ENCODE measurements around the gene PLPP3. TPM values are rescaled to one million over a fixed set of nuclear protein-coding genes. Genes with fewer than 3 reads are reported as not detected.
"Not testable (repeated sequence)": the region's sequence is repeated elsewhere in the genome, so short reads cannot be mapped to it uniquely, and the experiment has no call there.

The PLPP3 gene
- total RNA-seq: not detected

DNA sequence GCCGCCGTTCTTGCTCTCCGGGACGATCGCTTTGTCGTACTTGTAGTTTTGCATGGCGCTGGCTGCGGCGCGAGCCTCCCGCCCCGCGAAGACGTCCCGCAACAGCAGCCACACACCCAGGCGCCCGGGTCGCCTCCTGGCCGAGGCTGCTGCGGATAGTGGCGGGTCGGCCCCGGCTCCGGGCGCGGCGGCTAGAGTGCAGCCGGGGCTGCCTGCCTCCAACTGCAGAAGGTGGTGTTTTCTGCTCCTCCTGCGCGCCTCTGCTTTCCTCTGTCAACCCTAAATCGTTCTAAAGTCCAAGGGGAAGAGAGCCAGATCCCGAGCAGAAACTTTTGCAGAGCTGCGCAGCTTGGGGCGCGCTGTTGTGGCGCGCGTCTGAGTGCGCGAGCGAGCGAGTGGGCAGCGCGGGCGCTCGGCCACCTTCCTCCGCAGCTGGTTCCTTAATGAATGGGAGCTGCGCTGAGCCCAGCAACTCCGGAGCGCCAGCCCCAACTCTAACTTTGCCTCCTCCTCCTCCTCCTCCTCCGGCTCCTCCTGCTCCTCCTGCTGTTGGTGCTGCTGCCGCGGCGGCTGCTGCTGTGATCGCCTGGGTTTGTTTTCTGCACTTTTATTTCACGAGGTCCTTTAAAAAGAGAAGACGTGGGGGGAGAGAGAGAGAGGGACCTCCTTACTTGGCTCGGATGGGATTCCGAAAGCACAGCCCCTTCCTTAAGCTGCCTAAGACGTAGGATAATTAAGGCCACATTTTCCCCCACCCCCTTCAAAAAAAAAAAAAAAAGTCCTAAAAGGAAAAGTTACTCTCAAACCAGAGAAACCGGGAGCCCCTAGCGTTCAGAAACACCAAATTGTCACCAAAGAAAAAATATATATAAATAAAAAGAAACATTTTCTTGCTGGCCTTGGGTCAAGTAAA lies at the start of gene PLPP3:
Gene PLPP3, minus strand, starts transcription at position 601 of the 913 bp plus-strand sequence. Its CDS starts 547 bp downstream, at position 54.
- Mint-ChIP-seq H3K27me3 (peaks cover 44% of the 10 kb centered on the region), H3K4me1 (no peaks in the 10 kb centered on the region), H3K27ac (no peak within 1 kb of the TSS), H3K9me3 (no peaks in the 10 kb centered on the region), H3K4me3 (peak within 1 kb of the TSS; percentile 73), H3K36me3 (ENCODE audit: low read depth) (no peaks in the 10 kb centered on the region)
- peak; percentile 26 for ATAC-seq (replicated peaks)

DNA sequence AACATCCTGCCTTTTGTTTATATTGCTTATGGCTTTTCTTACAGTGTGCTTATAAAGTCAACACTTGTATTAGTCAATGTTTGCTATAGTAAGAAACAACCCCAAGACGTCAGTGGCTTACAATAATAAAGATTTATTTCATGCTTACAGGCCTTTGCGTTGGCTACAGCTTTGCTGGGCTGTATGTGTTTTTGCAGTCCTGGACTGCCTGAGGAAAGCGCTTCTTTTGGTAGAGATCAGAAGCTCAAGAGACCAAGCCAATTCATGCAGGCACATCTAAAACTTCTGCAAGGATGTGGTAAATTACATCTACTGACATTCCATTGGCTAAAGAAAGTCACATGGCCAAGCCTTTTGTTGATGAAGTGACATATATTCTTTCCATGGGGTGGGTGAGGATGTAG lies 48.3 kb upstream of the PLPP3 start:
- ATAC-seq (replicated peaks): no peak
- Mint-ChIP-seq H3K36me3 (ENCODE audit: low read depth) (no peaks in the 10 kb centered on the region), H3K27me3 (peaks cover 21% of the 10 kb centered on the region), H3K9me3 (no peaks in the 10 kb centered on the region), H3K4me3 (no peak overlapping the region), H3K27ac (no peak overlapping the region), H3K4me1 (no peaks in the 10 kb centered on the region)

DNA sequence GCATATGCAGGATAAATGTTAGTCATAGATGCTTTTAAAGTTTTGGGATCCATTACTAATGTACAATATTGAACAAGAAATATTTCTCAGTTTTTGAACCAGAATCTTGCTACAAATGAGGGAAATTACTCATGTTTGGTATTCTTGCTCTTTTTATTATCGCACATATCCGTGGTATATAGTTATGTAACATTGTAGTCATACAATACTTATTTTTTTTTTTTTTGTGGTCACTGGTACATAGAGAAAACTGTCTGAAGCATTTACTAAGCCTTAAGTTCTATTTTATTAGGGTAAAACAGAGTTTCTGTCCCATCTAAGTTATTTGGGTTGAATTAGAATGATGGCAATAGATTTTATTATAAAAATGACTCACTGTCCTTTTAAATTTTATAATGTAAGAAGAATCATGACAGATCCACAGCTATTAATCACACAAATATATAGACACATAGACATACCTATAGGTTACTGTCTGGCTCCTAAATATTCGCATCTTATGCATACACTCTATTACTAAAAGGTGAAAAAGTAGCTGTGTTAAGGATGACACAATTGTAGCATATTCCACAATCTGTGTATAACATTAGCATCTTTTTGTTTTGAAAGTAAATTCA lies 47.8 kb upstream of the PLPP3 start:
- Mint-ChIP-seq H3K27ac (no peak overlapping the region), H3K27me3 (peaks cover 21% of the 10 kb centered on the region), H3K9me3 (no peaks in the 10 kb centered on the region), H3K4me3 (no peak overlapping the region), H3K36me3 (ENCODE audit: low read depth) (no peaks in the 10 kb centered on the region), H3K4me1 (no peaks in the 10 kb centered on the region)
- no peak for ATAC-seq (replicated peaks)

DNA sequence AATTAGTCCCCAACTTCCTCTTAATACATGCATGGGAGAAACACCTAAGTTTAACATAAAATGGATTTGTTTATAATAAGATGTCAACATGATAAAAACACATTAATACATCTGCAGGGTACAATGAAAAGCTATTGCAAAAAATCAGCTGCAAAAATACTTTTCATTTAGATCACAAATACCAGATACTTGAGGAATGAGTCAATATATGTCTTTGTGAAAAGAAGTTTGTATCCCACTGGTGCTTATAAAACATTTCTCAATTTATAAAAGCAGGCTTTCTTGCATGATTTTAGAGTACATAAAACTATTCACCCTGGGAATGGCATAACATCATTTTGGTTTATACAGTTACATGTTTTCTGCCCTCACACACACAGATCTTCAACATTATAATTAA lies 47.2 kb upstream of the PLPP3 start:
- Mint-ChIP-seq H3K4me3 (no peak overlapping the region), H3K27me3 (peaks cover 25% of the 10 kb centered on the region), H3K9me3 (no peaks in the 10 kb centered on the region), H3K36me3 (ENCODE audit: low read depth) (no peaks in the 10 kb centered on the region), H3K4me1 (no peaks in the 10 kb centered on the region), H3K27ac (no peak overlapping the region)
- ATAC-seq (replicated peaks): no peak

DNA sequence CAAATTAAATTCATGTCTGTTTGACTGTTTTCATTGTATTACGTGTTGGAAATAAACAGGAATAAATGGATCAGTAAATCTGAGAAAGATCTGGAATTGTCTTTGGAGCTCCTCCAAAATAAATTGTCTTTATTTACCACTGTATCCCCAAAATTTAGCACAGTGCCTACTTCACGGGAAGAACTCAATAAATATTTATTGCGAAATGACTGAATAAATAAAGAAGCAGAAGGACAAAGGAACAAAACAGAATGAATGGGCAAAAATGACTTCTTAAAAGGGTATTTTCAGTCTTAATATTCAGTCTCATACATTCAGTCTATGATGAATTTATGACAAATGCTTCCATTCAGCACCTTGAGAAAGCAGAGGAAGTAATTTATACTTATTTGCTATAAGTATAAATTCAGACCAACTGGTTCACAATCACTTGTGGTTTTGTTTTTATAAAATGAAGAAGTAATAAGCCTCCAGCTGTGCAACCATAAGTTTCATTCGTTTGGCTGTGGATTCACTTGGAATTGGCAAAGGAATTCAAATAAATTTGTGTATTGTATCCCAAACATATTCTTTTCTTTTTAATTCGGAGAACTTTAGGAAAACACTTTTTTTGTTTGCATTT lies 46.6 kb upstream of the PLPP3 start:
- no peaks in the 10 kb centered on the region for H3K9me3 Mint-ChIP-seq
- H3K4me3 Mint-ChIP-seq: no peak overlapping the region
- H3K36me3 Mint-ChIP-seq (ENCODE audit: low read depth): no peaks in the 10 kb centered on the region
- peaks cover 25% of the 10 kb centered on the region for H3K27me3 Mint-ChIP-seq
- H3K27ac Mint-ChIP-seq: no peak overlapping the region
- no peak for ATAC-seq (replicated peaks)
- no peaks in the 10 kb centered on the region for H3K4me1 Mint-ChIP-seq

DNA sequence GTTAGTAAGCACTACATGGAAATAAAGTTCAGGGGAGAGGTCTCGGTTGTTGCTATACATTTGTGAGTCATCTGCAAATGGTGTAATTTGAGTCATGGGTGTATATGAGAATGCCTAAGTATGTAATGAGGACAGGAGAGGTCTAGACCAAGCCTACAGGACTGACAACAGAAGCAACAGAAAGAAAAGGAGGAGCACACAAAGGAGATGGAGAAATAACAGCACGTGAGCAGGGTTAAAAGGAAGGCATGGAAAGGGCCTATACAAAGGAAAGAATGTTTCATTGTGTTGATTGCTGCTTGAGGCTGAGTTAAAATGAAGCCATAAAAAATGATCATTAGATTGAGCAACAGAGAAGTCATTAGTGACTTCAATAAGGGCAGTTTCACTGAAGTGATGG lies 37.8 kb upstream of the PLPP3 start:
- Mint-ChIP-seq H3K4me3 (no peak overlapping the region), H3K27me3 (peaks cover 4% of the 10 kb centered on the region), H3K36me3 (ENCODE audit: low read depth) (no peaks in the 10 kb centered on the region)

DNA sequence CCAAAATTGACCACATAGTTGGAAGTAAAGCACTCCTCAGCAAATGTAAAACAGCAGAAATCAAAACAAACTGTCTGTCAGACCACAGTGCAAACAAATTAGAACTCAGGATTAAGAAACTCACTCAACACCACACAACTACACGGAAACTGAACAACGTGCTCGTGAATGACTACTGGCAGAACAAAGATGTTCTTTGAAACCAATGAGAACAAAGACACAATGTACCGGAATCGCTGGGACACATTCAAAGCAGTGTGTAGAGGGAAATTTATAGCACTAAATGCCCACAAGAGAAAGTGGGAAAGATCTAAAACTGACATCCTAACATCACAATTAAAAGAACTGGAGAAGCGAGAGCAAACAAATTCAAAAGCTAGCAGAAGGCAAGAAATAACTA lies 31.4 kb upstream of the PLPP3 start:
- not testable (repeated sequence) for H3K27me3 Mint-ChIP-seq; ATAC-seq (replicated peaks); H3K9me3 Mint-ChIP-seq; H3K4me1 Mint-ChIP-seq; H3K36me3 Mint-ChIP-seq (ENCODE audit: low read depth); H3K4me3 Mint-ChIP-seq; H3K27ac Mint-ChIP-seq

More for the DNA sequence above, 37.8 kb upstream of the PLPP3 start:
- ATAC-seq (replicated peaks): no peak
- Mint-ChIP-seq H3K9me3 (peaks cover 4% of the 10 kb centered on the region), H3K4me1 (no peaks in the 10 kb centered on the region), H3K27ac (no peak overlapping the region)

DNA sequence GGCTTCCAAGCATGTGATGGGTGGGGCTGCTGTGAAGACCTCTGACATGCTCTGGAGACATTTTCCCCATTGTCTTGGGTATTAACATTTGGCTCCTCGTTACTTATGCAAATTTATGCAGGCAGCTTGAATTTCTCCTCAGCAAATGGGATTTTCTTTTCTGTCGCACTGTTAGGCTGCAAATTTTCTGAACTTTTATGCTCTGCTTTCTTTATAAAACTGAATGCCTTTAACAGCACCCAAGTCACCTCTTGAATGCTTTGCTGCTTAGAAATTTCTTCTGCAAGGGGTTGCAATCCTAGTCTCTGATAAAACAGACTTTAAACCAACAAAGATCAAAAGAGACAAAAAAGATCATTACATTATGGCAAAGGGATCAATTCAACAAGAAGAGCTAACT lies 30.7 kb upstream of the PLPP3 start:
- H3K4me1 Mint-ChIP-seq; H3K27me3 Mint-ChIP-seq; H3K27ac Mint-ChIP-seq; ATAC-seq (replicated peaks); H3K36me3 Mint-ChIP-seq (ENCODE audit: low read depth); H3K4me3 Mint-ChIP-seq; H3K9me3 Mint-ChIP-seq: not testable (repeated sequence)

DNA sequence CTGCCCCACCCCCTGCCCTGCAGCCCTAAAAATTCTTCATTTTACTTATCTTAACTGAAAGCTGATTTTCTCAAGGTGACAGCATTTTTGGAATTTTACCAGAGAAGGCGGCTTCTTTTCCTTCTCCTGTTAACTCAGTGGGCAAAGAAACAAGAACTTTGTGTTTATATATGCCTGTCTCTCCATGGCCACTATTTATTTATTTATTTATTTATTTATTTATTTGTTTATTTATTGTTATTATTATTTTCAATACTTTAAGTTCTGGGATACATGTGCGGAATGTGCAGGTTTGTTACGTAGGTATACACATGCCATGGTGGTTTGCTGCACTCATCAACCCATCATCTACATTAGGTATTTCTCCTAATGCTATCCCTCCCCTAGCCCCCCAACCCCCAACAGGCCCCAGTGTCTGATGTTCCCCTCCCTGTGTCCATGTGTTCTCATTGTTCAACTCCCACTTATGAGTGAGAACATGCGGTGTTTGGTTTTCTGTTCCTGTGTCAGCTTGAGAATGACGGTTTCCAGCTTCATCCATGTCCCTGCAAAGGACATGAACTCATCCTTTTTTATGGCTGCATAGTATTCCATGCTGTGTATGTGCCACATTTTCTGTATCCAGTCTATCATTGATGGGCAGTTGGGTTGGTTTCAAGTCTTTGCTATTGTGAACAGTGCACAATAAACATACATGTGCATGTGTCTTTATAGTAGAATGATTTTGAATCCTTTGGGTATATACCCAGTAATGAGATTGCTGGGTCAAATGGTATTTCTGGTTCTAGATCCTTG lies 16.2 kb upstream of the PLPP3 start:
- H3K27ac Mint-ChIP-seq; ATAC-seq (replicated peaks); H3K9me3 Mint-ChIP-seq; H3K36me3 Mint-ChIP-seq (ENCODE audit: low read depth); H3K4me3 Mint-ChIP-seq; H3K4me1 Mint-ChIP-seq; H3K27me3 Mint-ChIP-seq: not testable (repeated sequence)

DNA sequence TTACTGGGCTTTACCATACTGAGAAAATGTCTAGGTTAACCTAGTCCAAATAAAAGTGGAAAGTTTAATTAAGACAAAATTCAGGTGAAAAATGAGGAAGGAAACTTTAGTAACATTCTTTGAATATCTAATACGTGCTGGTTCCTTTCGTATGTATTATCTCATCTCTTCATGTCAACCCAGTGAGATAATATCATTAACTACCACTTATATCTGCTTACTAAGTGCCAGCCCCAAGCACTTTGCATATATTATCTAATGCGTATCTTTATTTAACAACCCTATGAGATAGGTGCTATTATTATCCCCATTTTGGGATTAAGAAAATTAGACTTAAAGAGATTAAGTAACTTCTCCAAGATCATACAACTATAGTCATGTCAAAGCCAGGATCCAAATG lies 12.5 kb upstream of the PLPP3 start:
- no peaks in the 10 kb centered on the region for H3K4me1 Mint-ChIP-seq
- no peak overlapping the region for H3K27ac Mint-ChIP-seq
- H3K9me3 Mint-ChIP-seq: no peaks in the 10 kb centered on the region
- no peaks in the 10 kb centered on the region for H3K27me3 Mint-ChIP-seq
- no peaks in the 10 kb centered on the region for H3K36me3 Mint-ChIP-seq (ENCODE audit: low read depth)
- no peak for ATAC-seq (replicated peaks)
- H3K4me3 Mint-ChIP-seq: no peak overlapping the region

DNA sequence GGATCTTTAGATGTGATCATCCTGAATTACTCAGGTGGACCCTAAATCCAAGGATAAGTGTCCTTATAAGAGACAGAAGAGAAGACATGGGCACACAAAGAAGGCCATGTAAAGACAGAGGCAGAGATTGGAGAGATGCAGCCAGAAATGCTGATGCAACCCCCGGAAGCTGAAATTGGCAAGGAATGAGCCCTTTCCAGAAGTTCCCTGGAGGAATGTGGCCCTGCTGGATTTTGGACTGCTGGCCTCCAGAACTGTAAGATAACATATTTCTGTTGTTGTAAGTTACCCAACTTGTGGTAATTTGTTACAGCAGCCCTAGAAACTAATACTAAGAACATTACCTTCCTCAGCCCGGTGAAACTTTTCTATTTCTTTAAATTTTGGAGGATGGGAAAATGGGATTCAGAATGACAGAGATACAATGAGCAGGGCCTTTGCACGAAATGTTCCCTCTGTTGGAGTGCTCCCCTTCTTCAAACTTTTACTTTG lies 11.2 kb upstream of the PLPP3 start:
- ATAC-seq (replicated peaks): no peak
- no peaks in the 10 kb centered on the region for H3K9me3 Mint-ChIP-seq
- H3K4me3 Mint-ChIP-seq: no peak overlapping the region
- H3K4me1 Mint-ChIP-seq: no peaks in the 10 kb centered on the region
- H3K27me3 Mint-ChIP-seq: no peaks in the 10 kb centered on the region
- H3K27ac Mint-ChIP-seq: no peak overlapping the region
- H3K36me3 Mint-ChIP-seq (ENCODE audit: low read depth): no peaks in the 10 kb centered on the region

DNA sequence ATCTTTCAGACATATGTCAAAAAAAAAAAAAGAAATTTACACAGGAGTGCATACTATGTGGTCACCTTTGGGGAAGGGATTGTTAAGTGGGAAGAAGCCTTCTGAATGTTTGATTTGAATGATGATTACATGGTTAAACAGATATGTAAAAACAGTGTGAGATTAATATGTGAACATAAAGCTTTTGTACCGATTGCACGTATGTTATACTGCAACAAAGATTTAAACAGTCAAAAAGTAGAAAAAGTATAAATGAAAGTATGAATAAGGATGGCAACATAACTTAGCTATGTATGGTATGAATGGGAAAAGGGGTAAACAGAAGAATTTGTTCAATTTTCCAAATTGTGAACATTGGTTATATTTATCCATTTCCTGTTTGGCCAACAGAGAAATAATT lies 10.0 kb upstream of the PLPP3 start:
- no peak for ATAC-seq (replicated peaks)
- H3K9me3 Mint-ChIP-seq: no peaks in the 10 kb centered on the region

DNA sequence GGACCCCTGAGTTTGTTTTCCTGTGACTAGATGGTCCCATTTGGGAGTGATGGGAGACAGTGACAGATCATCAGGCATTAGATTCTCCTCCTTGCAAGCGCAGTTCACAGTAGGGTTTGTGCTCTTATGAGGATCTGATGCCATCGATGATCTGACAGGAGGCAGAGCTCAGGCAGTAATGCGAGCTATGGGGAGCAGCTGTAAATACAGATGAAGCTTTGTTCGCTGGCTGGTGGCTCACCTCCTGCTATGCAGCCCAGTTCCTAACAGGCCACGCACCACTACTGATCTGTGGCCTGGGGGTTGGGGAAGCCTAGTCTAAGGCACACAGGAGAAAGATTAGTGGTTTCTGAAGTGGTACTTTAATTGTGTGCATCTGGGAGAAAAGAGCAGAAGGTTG lies 7.1 kb upstream of the PLPP3 start:
- H3K27me3 Mint-ChIP-seq: peaks cover 3% of the 10 kb centered on the region
- no peaks in the 10 kb centered on the region for H3K9me3 Mint-ChIP-seq

More for the DNA sequence above, 10.0 kb upstream of the PLPP3 start:
- no peaks in the 10 kb centered on the region for H3K27me3 Mint-ChIP-seq
- H3K36me3 Mint-ChIP-seq (ENCODE audit: low read depth): no peaks in the 10 kb centered on the region
- H3K27ac Mint-ChIP-seq: no peak overlapping the region
- no peak overlapping the region for H3K4me3 Mint-ChIP-seq
- no peaks in the 10 kb centered on the region for H3K4me1 Mint-ChIP-seq

DNA sequence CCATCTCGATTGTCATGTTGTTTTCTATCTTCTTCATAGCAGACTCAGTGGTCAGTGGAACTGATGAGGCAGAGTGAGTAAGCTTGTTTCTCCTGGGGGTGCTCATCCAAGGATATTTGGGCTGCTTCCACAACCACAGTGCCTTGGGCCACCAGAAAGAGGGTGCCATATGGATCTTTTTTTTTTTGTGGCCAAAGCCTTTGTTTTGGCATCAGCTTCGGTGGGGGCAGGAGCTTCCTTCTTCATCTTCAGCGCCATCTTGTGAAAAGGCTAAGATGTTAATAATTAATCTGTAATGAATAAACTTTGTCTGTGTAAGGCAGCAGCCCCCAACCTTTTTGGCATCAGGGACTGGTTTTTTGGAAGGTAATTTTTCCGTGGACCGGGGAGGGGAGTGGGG lies 6.6 kb upstream of the PLPP3 start:
- H3K4me3 Mint-ChIP-seq: no peak overlapping the region
- peaks cover 3% of the 10 kb centered on the region for H3K27me3 Mint-ChIP-seq
- no peaks in the 10 kb centered on the region for H3K9me3 Mint-ChIP-seq
- H3K36me3 Mint-ChIP-seq (ENCODE audit: low read depth): no peaks in the 10 kb centered on the region
- no peaks in the 10 kb centered on the region for H3K4me1 Mint-ChIP-seq
- no peak overlapping the region for H3K27ac Mint-ChIP-seq
- ATAC-seq (replicated peaks): no peak

More for the DNA sequence above, 7.1 kb upstream of the PLPP3 start:
- Mint-ChIP-seq H3K36me3 (ENCODE audit: low read depth) (no peaks in the 10 kb centered on the region), H3K4me3 (no peak overlapping the region), H3K4me1 (no peaks in the 10 kb centered on the region), H3K27ac (no peak overlapping the region)
- no peak for ATAC-seq (replicated peaks)
